HepG2 (cell line): ENCODE results near the gene LMOD1. TPM values are rescaled to one million over a fixed set of nuclear protein-coding genes. Genes with fewer than 3 reads are reported as not detected.
A peak's percentile ranks its signal among the peaks of the same experiment; 100 is the strongest.

Source experiments
- CTCF ChIP-seq: sonication (generic); formaldehyde crosslinking; IDR thresholded peaks from 2 replicates; pipeline ENCODE4 v1.5.0; 2020; ENCODE audit warnings: mild to moderate bottlenecking, missing genetic modification reagents, moderate library complexity
- DMAP1 ChIP-seq: IDR thresholded peaks from 2 replicates; pipeline ENCODE4 v1.6.1; 2016
- DNMT3B ChIP-seq: conservative IDR thresholded peaks from 2 replicates; pipeline ENCODE4 v1.6.1; 2016; ENCODE audit warnings: missing biosample characterization, control low read depth
- IKZF4 ChIP-seq: sonication (generic); formaldehyde crosslinking; IDR thresholded peaks from 2 replicates; pipeline ENCODE4 v1.5.1; 2020; ENCODE audit warnings: borderline replicate concordance, mild to moderate bottlenecking, low read depth, missing genetic modification reagents; ENCODE audit errors: not compliant biosample characterization
- MEIS2 ChIP-seq: sonication (generic); formaldehyde crosslinking; IDR thresholded peaks from 2 replicates; pipeline ENCODE4 v1.9.0; 2021; ENCODE audit warnings: mild to moderate bottlenecking, missing genetic modification reagents
- MTA1 ChIP-seq: sonication (generic); formaldehyde crosslinking; IDR thresholded peaks from 2 replicates; pipeline ENCODE4 v1.4.0; 2020; ENCODE audit warnings: missing genetic modification reagents, mild to moderate bottlenecking, borderline replicate concordance
- MTF1 ChIP-seq: sonication (generic); formaldehyde crosslinking; IDR thresholded peaks from 2 replicates; pipeline ENCODE4 v1.5.0; 2020; ENCODE audit warnings: missing genetic modification reagents
- NFE2L1 ChIP-seq: sonication (generic); formaldehyde crosslinking; IDR thresholded peaks from 2 replicates; pipeline ENCODE4 v1.4.0; 2020; ENCODE audit warnings: missing genetic modification reagents, mild to moderate bottlenecking, borderline replicate concordance
- NR2F6 ChIP-seq, 2 experiments: IDR thresholded peaks; 2 replicates each; pipeline ENCODE4 v1.6.1; 2016; ENCODE audit warnings: antibody characterized with exemption in 1 of 2, mild to moderate bottlenecking in 1 of 2
- PHF20 ChIP-seq: sonication (generic); formaldehyde crosslinking; IDR thresholded peaks from 2 replicates; pipeline ENCODE4 v1.5.0; 2020; ENCODE audit warnings: mild to moderate bottlenecking, missing genetic modification reagents
- RFX5 ChIP-seq: IDR thresholded peaks from 2 replicates; pipeline ENCODE4 v1.6.1; 2011; ENCODE audit warnings: low read depth, low read length, improper control_type of control experiment
- SIN3A ChIP-seq: IDR thresholded peaks from 2 replicates; pipeline ENCODE4 v1.6.1; 2011; ENCODE audit warnings: low read depth, mild to moderate bottlenecking, control low read depth, low read length, borderline replicate concordance
- SIX1 ChIP-seq: sonication (generic); formaldehyde crosslinking; IDR thresholded peaks from 2 replicates; pipeline ENCODE4 v1.4.0; 2020; ENCODE audit warnings: missing genetic modification reagents, borderline replicate concordance
- SRSF9 ChIP-seq: fragments of 200-400 bp; formaldehyde crosslinking; IDR thresholded peaks from 2 replicates; pipeline ENCODE4 v1.6.1; 2018; ENCODE audit warnings: borderline replicate concordance, mild to moderate bottlenecking, low read depth, low read length; ENCODE audit not compliant: insufficient read depth, poor library complexity, severe bottlenecking
- SSRP1 ChIP-seq: IDR thresholded peaks from 2 replicates; pipeline ENCODE4 v1.6.1; 2016; ENCODE audit warnings: control low read depth
- ZNF335 ChIP-seq: sonication (generic); formaldehyde crosslinking; IDR thresholded peaks from 2 replicates; pipeline ENCODE4 v1.4.0; 2020; ENCODE audit warnings: missing genetic modification reagents
- ZNF414 ChIP-seq: sonication (generic); formaldehyde crosslinking; IDR thresholded peaks from 2 replicates; pipeline ENCODE4 v1.5.0; 2020; ENCODE audit warnings: missing genetic modification reagents
- ZNF430 ChIP-seq: sonication (generic); formaldehyde crosslinking; IDR thresholded peaks from 2 replicates; pipeline ENCODE4 v1.9.0; 2021; ENCODE audit warnings: mild to moderate bottlenecking, missing genetic modification reagents
- ZNF543 ChIP-seq: sonication (generic); formaldehyde crosslinking; IDR thresholded peaks from 2 replicates; pipeline ENCODE4 v1.4.0; 2020; ENCODE audit warnings: mild to moderate bottlenecking, missing genetic modification reagents
- ZNF614 ChIP-seq: IDR thresholded peaks from 2 replicates; pipeline ENCODE4 v1.6.1; 2018; ENCODE audit warnings: missing biosample characterization, missing genetic modification reagents, inconsistent platforms, borderline replicate concordance
- ZNF619 ChIP-seq: sonication (generic); formaldehyde crosslinking; IDR thresholded peaks from 2 replicates; pipeline ENCODE4 v1.4.0; 2020; ENCODE audit warnings: mild to moderate bottlenecking, missing genetic modification reagents
- ZNF660 ChIP-seq: sonication (generic); formaldehyde crosslinking; IDR thresholded peaks from 2 replicates; pipeline ENCODE4 v1.5.1; 2020; ENCODE audit warnings: mild to moderate bottlenecking, low read depth, missing genetic modification reagents, borderline replicate concordance
- polyA plus RNA-seq, 8 experiments: library from polyadenylated mRNA; depleted of rRNA in 3 of 8; stranded (reverse) in 7 of 8; unstranded in 1 of 8; fragments of >200 nt; fragmentation: Illumina TruSeq in 4 of 8; extraction: Trizol in 4 of 8; gene quantifications; 2 replicates each; pipeline versions ENCODE4 v1.2.1 to v1.2.3, GENCODE V29; 2011 to 2016; ENCODE audit warnings: low read depth in 4 of 8, missing spikeins in 1 of 8, mixed read lengths in 1 of 8; ENCODE audit not compliant: insufficient read depth in 1 of 8
- total RNA-seq, 5 experiments: library from RNA; depleted of rRNA; stranded (reverse); fragments of >200 nt; fragmentation: Illumina TruSeq; extraction: Trizol; gene quantifications; 2 replicates each; pipeline ENCODE4 v1.2.3, GENCODE V29; 2016; ENCODE audit warnings: low read depth in 1 of 5
- TF ChIP-seq, protein P1 (sequence below): sonication (generic); formaldehyde crosslinking; IDR thresholded peaks from 2 replicates; pipeline ENCODE4 v1.5.1; 2020; ENCODE audit warnings: mild to moderate bottlenecking, missing genetic modification reagents, borderline replicate concordance

Gene LMOD1
- total and polyA plus RNA-seq, 2 of the 13 experiments (the other 11 are each of a cell fraction or from before 2014, with no cell fraction given): not detected

- no peak for TF ChIP-seq IKZF4
- 0 out of 2 replicates have a peak, but pooled peaks have one; percentile 38 for TF ChIP-seq ZNF614
- no peak for TF ChIP-seq NFE2L1 (CRISPR knock-in tag)
- no peak for TF ChIP-seq ZNF543 (CRISPR knock-in tag)
- peak; percentile 37 for TF ChIP-seq CTCF (CRISPR knock-in tag)
- TF ChIP-seq MTF1: no peak
- TF ChIP-seq SRSF9: no peak
- no peak for TF ChIP-seq ZNF430 (CRISPR knock-in tag)
- no peak for TF ChIP-seq DNMT3B
- 0 out of 2 replicates have a peak, but pooled peaks have one; percentile 20 for TF ChIP-seq SIX1 (CRISPR knock-in tag)
- no peak for TF ChIP-seq MTA1 (CRISPR knock-in tag)
- no peak for TF ChIP-seq SIN3A
- TF ChIP-seq NR2F6 (IDR thresholded peaks at IDR 0.05): no peak
- TF ChIP-seq NR2F6 (CRISPR knock-in tag; IDR thresholded peaks at IDR 0.05): peak; percentile 25; the same call in 1 of the 2 replicates
- peak; percentile 37; the same call in 1 of the 2 replicates for TF ChIP-seq PHF20
- no peak for TF ChIP-seq RFX5
- TF ChIP-seq MEIS2: no peak
- TF ChIP-seq, protein P1, sequence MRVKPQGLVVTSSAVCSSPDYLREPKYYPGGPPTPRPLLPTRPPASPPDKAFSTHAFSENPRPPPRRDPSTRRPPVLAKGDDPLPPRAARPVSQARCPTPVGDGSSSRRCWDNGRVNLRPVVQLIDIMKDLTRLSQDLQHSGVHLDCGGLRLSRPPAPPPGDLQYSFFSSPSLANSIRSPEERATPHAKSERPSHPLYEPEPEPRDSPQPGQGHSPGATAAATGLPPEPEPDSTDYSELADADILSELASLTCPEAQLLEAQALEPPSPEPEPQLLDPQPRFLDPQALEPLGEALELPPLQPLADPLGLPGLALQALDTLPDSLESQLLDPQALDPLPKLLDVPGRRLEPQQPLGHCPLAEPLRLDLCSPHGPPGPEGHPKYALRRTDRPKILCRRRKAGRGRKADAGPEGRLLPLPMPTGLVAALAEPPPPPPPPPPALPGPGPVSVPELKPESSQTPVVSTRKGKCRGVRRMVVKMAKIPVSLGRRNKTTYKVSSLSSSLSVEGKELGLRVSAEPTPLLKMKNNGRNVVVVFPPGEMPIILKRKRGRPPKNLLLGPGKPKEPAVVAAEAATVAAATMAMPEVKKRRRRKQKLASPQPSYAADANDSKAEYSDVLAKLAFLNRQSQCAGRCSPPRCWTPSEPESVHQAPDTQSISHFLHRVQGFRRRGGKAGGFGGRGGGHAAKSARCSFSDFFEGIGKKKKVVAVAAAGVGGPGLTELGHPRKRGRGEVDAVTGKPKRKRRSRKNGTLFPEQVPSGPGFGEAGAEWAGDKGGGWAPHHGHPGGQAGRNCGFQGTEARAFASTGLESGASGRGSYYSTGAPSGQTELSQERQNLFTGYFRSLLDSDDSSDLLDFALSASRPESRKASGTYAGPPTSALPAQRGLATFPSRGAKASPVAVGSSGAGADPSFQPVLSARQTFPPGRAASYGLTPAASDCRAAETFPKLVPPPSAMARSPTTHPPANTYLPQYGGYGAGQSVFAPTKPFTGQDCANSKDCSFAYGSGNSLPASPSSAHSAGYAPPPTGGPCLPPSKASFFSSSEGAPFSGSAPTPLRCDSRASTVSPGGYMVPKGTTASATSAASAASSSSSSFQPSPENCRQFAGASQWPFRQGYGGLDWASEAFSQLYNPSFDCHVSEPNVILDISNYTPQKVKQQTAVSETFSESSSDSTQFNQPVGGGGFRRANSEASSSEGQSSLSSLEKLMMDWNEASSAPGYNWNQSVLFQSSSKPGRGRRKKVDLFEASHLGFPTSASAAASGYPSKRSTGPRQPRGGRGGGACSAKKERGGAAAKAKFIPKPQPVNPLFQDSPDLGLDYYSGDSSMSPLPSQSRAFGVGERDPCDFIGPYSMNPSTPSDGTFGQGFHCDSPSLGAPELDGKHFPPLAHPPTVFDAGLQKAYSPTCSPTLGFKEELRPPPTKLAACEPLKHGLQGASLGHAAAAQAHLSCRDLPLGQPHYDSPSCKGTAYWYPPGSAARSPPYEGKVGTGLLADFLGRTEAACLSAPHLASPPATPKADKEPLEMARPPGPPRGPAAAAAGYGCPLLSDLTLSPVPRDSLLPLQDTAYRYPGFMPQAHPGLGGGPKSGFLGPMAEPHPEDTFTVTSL (CRISPR knock-in tag): no peak
- TF ChIP-seq DMAP1 (CRISPR knock-in tag): no peak
- TF ChIP-seq ZNF414 (CRISPR knock-in tag): no peak
- TF ChIP-seq ZNF619: 0 out of 2 replicates have a peak, but pooled peaks have one; percentile 33
- TF ChIP-seq ZNF335 (CRISPR knock-in tag): no peak
- TF ChIP-seq ZNF660 (CRISPR knock-in tag): no peak
- TF ChIP-seq SSRP1 (CRISPR knock-in tag): no peak
These were observed 4.8 kb downstream of the LMOD1 start (continued) for GRCh38 chr1:201941420-201942128.
